Right hindlimb (tissue), 1 donor: ENCODE results near the gene ZFYVE26.
"Not testable (repeated sequence)": the region's sequence is repeated elsewhere in the genome, so short reads cannot be mapped to it uniquely, and the experiment has no call there.

Experiments
- DNase-seq: peaks from one replicate; pipeline ENCODE4 v3.0.0-alpha.2; 2018

ZFYVE26 gene

DNA sequence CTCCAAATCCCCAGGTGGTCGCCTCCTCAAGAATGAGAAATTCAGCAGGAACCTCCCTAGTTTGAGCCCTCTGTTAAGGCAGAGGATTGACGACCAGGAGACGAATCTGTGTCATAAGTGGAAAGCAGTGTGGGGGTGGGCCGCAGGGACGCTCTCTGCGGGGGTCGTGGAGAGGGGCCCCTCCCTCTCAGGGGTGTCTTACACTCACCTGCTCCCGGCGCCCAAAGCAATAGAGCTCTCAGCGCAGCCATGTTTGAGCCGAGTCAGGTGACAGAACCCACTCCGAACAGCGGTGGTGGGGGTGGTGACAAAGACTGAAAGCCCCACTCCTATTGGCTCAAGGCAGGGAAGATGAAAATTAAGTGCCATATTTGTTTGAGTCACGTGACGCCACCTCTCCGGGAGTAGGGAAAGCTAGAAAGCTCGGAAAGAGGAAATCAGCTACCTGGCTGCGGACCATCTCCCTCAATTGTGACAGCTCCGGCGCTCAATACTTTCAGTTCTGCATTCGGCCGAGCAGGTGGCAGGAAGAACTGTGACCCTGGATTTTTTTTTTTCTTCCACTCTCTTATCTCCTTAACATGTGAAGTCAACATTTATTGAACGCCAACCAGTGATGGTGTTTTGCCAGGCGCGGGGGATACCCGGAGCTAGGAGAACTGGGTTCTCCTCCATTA, at the start of gene ZFYVE26:
ZFYVE26 (minus strand) TSS at position 265 of the 677 bp plus-strand sequence. CDS start 627 bp downstream, outside the sequence.
- DNase-seq: peak; percentile 96

DNA sequence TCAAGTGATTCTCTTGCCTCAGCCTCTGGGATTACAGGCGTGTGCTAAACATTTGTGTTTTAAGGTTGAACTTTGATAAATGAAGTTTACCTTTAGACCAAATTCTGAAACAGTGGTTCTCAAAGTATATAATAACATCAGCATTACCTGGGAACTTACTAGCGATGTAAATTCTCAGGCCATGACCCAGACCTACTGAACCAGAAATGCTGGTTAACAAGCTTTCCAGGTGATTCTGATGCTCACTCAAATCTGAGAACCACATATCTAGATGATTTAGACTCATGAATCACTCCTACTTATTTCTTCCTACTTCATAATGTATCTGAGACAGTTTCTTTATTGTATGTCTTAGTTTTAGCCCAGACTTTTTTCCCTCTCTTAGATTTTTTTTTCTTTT, 46.8 kb upstream of the ZFYVE26 start:
- DNase-seq: no peak

DNA sequence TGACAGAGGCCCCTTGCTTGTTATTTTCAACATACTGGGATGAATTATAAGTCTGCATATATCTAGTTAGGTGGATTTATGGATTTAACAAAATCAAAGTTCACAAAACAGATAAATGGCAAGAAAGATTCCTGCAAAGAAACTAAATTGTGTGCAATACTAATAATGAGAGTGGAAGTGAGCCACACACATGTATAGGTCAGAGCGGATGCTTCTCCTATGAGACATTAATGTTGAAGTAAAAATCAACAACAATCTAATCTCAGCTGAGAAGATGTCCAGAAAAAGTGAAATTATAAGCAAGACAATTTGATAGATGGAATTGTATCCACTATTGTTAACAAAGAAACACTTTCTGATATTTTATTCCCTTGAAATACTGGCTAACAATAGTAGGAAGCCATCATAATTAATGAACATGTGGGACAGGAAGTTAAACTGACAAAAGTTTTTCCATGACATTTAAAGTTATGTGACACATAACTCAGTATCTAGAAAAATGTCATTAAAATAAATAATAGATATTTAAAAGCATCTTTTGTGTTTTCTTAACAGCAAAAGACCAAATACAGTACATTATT, 42.9 kb upstream of the ZFYVE26 start:
- no peak for DNase-seq

- peak; percentile 28 for DNase-seq
These were observed 41.5 kb upstream of the ZFYVE26 start for GRCh38 chr14:67857778-67858350.

GRCh38 chr14:67856827-67857226, 40.4 kb upstream of the ZFYVE26 start:
- DNase-seq: no peak

DNA sequence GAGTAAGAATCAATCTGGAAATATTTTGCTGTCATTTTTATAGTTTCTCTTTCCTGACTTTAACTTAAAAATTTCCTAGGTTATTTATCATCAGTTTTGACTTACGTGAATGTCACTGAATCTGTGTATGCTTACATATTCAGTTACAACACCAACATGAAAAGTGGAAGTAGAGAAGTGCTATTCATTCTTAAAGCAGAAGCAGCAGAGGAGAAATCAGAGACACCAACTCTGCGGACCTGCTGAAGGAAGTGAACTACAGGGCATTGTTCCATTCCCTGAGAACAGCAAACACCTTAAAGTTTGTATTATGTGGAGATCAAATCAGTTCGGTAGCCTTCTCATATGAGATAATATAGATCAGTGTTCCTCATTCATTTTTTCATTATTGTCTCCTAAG, 37.3 kb upstream of the ZFYVE26 start:
- DNase-seq: no peak

- DNase-seq: no peak
These were observed 36.7 kb upstream of the ZFYVE26 start for GRCh38 chr14:67852926-67853604.

- peak; percentile 35 for DNase-seq
These were observed 35.5 kb upstream of the ZFYVE26 start for GRCh38 chr14:67851785-67852410.

- DNase-seq: no peak
These were observed 33.9 kb upstream of the ZFYVE26 start for GRCh38 chr14:67850066-67850830.

- DNase-seq: no peak
These were observed 29.7 kb upstream of the ZFYVE26 start for GRCh38 chr14:67846029-67846610.

GRCh38 chr14:67837011-67837624, 20.7 kb upstream of the ZFYVE26 start:
- peak; percentile 44 for DNase-seq

GRCh38 chr14:67835596-67835995, 19.2 kb upstream of the ZFYVE26 start:
- DNase-seq: no peak

GRCh38 chr14:67833403-67833802, 17.0 kb upstream of the ZFYVE26 start:
- DNase-seq: no peak

DNA sequence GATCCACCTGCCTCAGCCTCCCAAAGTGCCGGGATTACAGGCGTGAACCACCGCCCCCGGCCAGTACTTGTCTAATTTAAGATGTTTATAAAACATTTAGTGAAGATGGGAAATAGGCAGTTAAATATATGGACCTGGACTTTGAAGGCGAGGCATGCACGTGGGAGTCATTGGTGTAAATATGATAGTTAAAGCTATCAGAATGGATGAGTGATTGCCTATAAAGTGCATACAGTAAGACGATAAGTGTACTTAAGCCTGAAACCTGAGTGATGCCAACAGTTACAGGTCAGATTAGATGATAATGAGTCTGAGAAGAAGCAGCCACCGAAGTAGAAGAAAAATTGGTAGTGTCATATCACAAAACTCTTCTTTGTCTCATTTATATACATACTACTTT, 14.7 kb upstream of the ZFYVE26 start:
- no peak for DNase-seq

- DNase-seq: no peak
These were observed 4.7 kb upstream of the ZFYVE26 start for GRCh38 chr14:67821121-67821520.

DNA sequence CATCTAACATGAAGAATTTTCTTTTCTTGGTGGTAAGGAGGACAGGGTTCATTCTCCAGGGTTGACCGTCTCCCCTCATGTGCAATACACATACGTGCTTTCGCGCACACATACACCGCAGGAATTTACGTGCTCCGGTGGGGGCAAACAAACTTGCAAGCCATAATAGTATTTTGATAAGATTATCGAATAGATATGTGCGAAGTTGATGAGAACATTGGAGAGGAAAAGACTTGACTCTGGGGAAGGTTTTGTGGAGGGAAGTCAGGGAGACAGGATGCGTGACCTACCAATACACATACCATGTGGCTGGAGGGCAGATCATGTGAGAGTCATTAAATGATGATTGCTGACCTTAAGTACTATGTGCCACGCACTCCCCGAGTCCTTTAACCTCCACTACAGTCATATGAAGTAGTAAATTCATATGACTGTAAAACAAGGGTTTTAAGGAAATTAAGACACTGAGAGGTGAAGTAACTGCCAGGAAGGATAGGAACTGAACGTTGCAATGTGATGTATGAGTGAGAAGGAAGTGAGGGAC, 4.1 kb upstream of the ZFYVE26 start:
- DNase-seq: no peak

GRCh38 chr14:67819563-67820421, 3.4 kb upstream of the ZFYVE26 start, which contains the start of gene RAD51B:
TSS of gene RAD51B (plus strand) at chr14:67819779.
- DNase-seq: peak; percentile 90

- DNase-seq: not testable (repeated sequence)
These were observed 2.1 kb upstream of the ZFYVE26 start for GRCh38 chr14:67818476-67818875.

GRCh38 chr14:67817750-67818438, 1.5 kb upstream of the ZFYVE26 start:
- no peak for DNase-seq
